ENCODE data around the gene ABCB11.

DNA sequence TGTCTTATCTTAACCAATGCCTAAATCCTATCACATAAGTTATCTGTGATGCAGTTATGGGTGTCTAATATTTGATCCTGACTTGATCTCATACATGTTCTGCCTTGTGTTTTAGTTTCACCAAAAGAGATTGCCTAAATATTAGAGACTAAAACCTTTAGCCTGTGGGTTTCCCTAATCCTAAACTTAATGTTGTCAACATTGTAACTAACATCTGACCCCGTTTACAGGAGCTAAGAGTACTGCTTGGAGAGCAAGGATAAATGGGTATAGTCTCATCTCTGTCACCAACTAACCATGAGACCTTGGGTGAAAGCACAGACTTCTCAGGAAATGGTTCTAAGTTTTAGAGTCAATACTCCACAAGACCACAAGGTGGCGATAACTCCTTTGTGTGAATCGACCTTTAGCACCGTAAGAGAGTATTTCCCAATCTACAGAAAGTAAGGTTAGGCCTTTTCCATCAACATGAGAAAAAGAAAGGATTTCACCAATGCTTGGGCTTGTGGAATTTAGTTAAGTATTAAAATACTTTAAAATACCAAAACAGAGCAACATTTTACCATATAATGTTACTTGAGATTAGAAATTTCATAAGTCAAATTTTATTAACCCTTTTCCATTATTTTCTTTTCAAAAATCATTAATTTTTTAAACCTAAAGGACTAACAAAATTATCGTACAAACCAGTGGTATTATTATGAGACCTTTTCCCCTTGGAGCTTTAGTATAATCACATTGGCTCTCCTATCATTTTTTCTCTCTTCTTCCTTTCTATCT lies 69.5 kb downstream of the ABCB11 start:
- TF ChIP-seq EZH2 (IDR thresholded peaks at IDR 0.05; ENCODE audit: borderline replicate concordance, insufficient read depth, low read depth, low read length, poor library complexity, severe bottlenecking) = no peak
- TF ChIP-seq, protein P1, sequence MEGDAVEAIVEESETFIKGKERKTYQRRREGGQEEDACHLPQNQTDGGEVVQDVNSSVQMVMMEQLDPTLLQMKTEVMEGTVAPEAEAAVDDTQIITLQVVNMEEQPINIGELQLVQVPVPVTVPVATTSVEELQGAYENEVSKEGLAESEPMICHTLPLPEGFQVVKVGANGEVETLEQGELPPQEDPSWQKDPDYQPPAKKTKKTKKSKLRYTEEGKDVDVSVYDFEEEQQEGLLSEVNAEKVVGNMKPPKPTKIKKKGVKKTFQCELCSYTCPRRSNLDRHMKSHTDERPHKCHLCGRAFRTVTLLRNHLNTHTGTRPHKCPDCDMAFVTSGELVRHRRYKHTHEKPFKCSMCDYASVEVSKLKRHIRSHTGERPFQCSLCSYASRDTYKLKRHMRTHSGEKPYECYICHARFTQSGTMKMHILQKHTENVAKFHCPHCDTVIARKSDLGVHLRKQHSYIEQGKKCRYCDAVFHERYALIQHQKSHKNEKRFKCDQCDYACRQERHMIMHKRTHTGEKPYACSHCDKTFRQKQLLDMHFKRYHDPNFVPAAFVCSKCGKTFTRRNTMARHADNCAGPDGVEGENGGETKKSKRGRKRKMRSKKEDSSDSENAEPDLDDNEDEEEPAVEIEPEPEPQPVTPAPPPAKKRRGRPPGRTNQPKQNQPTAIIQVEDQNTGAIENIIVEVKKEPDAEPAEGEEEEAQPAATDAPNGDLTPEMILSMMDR (IDR thresholded peaks at IDR 0.05) = peak; percentile 95
